IMR-90 (cell line): ENCODE data around the gene MAST3. TPM values are rescaled to one million over a fixed set of nuclear protein-coding genes. Genes with fewer than 3 reads are reported as not detected.

Source experiments
- ATAC-seq: fragments of 200-7000 bp; cut with Tn5 transposase; 2 replicates; pipeline ENCODE4 v1.9.1; 2020; ENCODE audit warnings: low read depth, mild to moderate bottlenecking, moderate library complexity
- BruUV-seq: library from RNA; stranded (reverse); fragments of 400-500 nt; replicated peaks from 2 replicates; lab custom pipeline; 2021; lab: Mats Ljungman, UMichigan
- CTCF ChIA-PET: fragments of 300-600 bp; formaldehyde crosslinking; extraction: SDS; loops from one replicate; lab custom pipeline; 2021; ENCODE audit warnings: antibody characterized with exemption; lab: Yijun Ruan, JAX
- POLR2A ChIA-PET: fragments of 300-600 bp; sonication (Branson Sonifier 250); formaldehyde crosslinking; loops from one replicate; lab custom pipeline; 2022; ENCODE audit warnings: antibody characterized with exemption; ENCODE audit not compliant: unreplicated experiment; lab: Charles Lee
- DNase-seq: peaks from one replicate; pipeline ENCODE4 v3.0.0; 2013
- H2AFZ ChIP-seq: replicated peaks from 2 replicates; pipeline ENCODE3; 2013; ENCODE audit warnings: low read length, mild to moderate bottlenecking; ENCODE audit not compliant: poor library complexity
- H2AK5ac ChIP-seq: 2 replicates; pipeline ENCODE4 v1.6.1; 2013; ENCODE audit warnings: low read depth, low read length, inconsistent platforms
- H2AK9ac ChIP-seq: replicated peaks from 2 replicates; pipeline ENCODE3; 2013; ENCODE audit warnings: mild to moderate bottlenecking, low read depth, low read length, moderate library complexity; ENCODE audit not compliant: poor library complexity
- H2BK120ac ChIP-seq: 2 replicates; pipeline ENCODE4 v1.6.1; 2013; ENCODE audit warnings: low read depth, low read length, inconsistent platforms
- H2BK15ac ChIP-seq: 3 replicates; pipeline ENCODE4 v1.6.1; 2013; ENCODE audit warnings: low read depth, low read length, inconsistent platforms
- H2BK20ac ChIP-seq: 2 replicates; pipeline ENCODE4 v1.6.1; 2013; ENCODE audit warnings: low read depth, mild to moderate bottlenecking, inconsistent platforms, low read length, moderate library complexity
- H2BK5ac ChIP-seq: 2 replicates; pipeline ENCODE4 v1.6.1; 2013; ENCODE audit warnings: mild to moderate bottlenecking, low read depth, low read length, inconsistent platforms; ENCODE audit not compliant: poor library complexity, severe bottlenecking
- H3K14ac ChIP-seq: replicated peaks from 2 replicates; pipeline ENCODE4 v1.6.1; 2013; ENCODE audit warnings: low read depth, low read length, inconsistent platforms
- H3K18ac ChIP-seq: 2 replicates; pipeline ENCODE4 v1.6.1; 2013; ENCODE audit warnings: low read depth, low read length, control low read depth
- H3K23ac ChIP-seq: 2 replicates; pipeline ENCODE4 v1.6.1; 2013; ENCODE audit warnings: low read depth, low read length, inconsistent platforms
- H3K27ac ChIP-seq: 2 replicates; pipeline ENCODE4 v1.5.1; 2013; ENCODE audit warnings: mild to moderate bottlenecking, control low read depth, low read length; ENCODE audit not compliant: insufficient read depth
- H3K27me3 ChIP-seq: 2 replicates; pipeline ENCODE4 v1.6.1; 2013; ENCODE audit warnings: low read length; ENCODE audit not compliant: control insufficient read depth, insufficient read depth
- H3K36me3 ChIP-seq: 2 replicates; pipeline ENCODE4 v1.6.1; 2013; ENCODE audit warnings: low read length, mixed read lengths; ENCODE audit not compliant: control insufficient read depth, insufficient read depth
- H3K4ac ChIP-seq: 2 replicates; pipeline ENCODE4 v1.6.1; 2013; ENCODE audit warnings: low read depth, low read length, inconsistent platforms
- H3K4me1 ChIP-seq: 2 replicates; pipeline ENCODE4 v1.6.1; 2013; ENCODE audit warnings: low read length, mixed read lengths; ENCODE audit not compliant: control insufficient read depth, insufficient read depth
- H3K4me2 ChIP-seq: 2 replicates; pipeline ENCODE4 v1.6.1; 2013; ENCODE audit warnings: low read depth, mild to moderate bottlenecking, control low read depth, low read length, moderate library complexity
- H3K4me3 ChIP-seq: 2 replicates; pipeline ENCODE4 v1.5.1; 2013; ENCODE audit warnings: low read depth, mild to moderate bottlenecking, control low read depth, low read length, moderate library complexity; ENCODE audit not compliant: insufficient read depth
- H3K56ac ChIP-seq: 2 replicates; pipeline ENCODE4 v1.6.1; 2013; ENCODE audit warnings: low read length, inconsistent platforms; ENCODE audit not compliant: insufficient read depth; ENCODE audit errors: extremely low read depth
- H3K79me1 ChIP-seq, 2 experiments: 2 replicates each; pipeline ENCODE4 v1.6.1; 2013; ENCODE audit warnings: low read length in 2 of 2, inconsistent platforms in 1 of 2, low read depth in 1 of 2
- H3K9ac ChIP-seq: 2 replicates; pipeline ENCODE4 v1.6.1; 2013; ENCODE audit warnings: low read depth, low read length, control low read depth
- H3K9me1 ChIP-seq: 2 replicates; pipeline ENCODE4 v1.6.1; 2013; ENCODE audit warnings: low read length, inconsistent platforms; ENCODE audit not compliant: insufficient read depth
- H3K9me3 ChIP-seq: 2 replicates; pipeline ENCODE4 v1.6.1; 2013; ENCODE audit warnings: low read length; ENCODE audit not compliant: control insufficient read depth, insufficient read depth
- H4K20me1 ChIP-seq: 2 replicates; pipeline ENCODE4 v1.6.1; 2013; ENCODE audit warnings: low read length, inconsistent platforms; ENCODE audit not compliant: insufficient read depth
- H4K5ac ChIP-seq: 2 replicates; pipeline ENCODE4 v1.6.1; 2013; ENCODE audit warnings: mild to moderate bottlenecking, low read depth, low read length, control low read depth
- H4K8ac ChIP-seq, 2 experiments: 2 replicates each; pipeline ENCODE4 v1.6.1; 2013; ENCODE audit warnings: low read depth in 2 of 2, low read length in 2 of 2, control low read depth in 1 of 2, inconsistent platforms in 1 of 2
- H4K91ac ChIP-seq: 2 replicates; pipeline ENCODE4 v1.6.1; 2013; ENCODE audit warnings: low read depth, low read length, inconsistent platforms; ENCODE audit not compliant: insufficient read depth
- NFE2L2 ChIP-seq: fragments of 150-350 bp; IDR thresholded peaks from 2 replicates; pipeline ENCODE4 v1.6.1; 2016; ENCODE audit warnings: low read depth, mild to moderate bottlenecking, low read length
- WGBS, 2 experiments: methylation state at CpG; one replicate each; pipeline versions ENCODE4 v1.1.5 to v1.1.7; 2013; ENCODE audit warnings: missing lambda C conversion rate in 2 of 2; ENCODE audit not compliant: insufficient read length in 1 of 2; ENCODE audit errors: extremely low coverage in 2 of 2; 5-methylcytosine and 5-hydroxymethylcytosine counted together
- dilution Hi-C: fragments of 300-500 bp; cut with HindIII; formaldehyde crosslinking; loops from one replicate; pipeline ENCODE4 v1.14.3; 2018; ENCODE audit warnings: low sequenced_read_pairs; ENCODE audit not compliant: unreplicated experiment
- in situ Hi-C: fragments of 300-500 bp; cut with MboI; formaldehyde crosslinking; loops from 3 replicates; pipeline ENCODE4 v1.14.3; 2019; ENCODE audit warnings: low sequenced_read_pairs, inconsistent platforms, mixed read lengths
- intact Hi-C: fragments of 100-400 bp; cut with micrococcal nuclease; formaldehyde crosslinking; loops from 2 replicates; pipeline ENCODE4 v1.10.0; 2022
- polyA plus RNA-seq, 3 experiments: library from polyadenylated mRNA; depleted of rRNA; stranded (reverse); fragments of >200 nt; gene quantifications; 2 replicates each; pipeline ENCODE4 v1.2.3, GENCODE V29; 2012; ENCODE audit warnings: low replicate concordance in 1 of 3
- total RNA-seq: library from RNA; depleted of rRNA; stranded (reverse); fragments of >200 nt; gene quantifications from 2 replicates; pipeline ENCODE4 v1.2.3, GENCODE V29; 2012

The MAST3 gene
- total and polyA plus RNA-seq, 2 of the 4 experiments (the other 2 are of a cell fraction): 1.3 to 4.3 TPM

GRCh38 chr19:18085702-18086457, 11.7 kb upstream of the MAST3 start:
- intact Hi-C loops: no loop called here
- H3K18ac ChIP-seq: no peak overlapping the region

More at GRCh38 chr19:18085702-18086457, 11.7 kb upstream of the MAST3 start:
- H3K79me1 ChIP-seq: no peaks in the 10 kb centered on the region
- H3K27ac ChIP-seq: no peak overlapping the region
- in situ Hi-C loops: no loop called here
- H3K56ac ChIP-seq: no peak overlapping the region
- H2AK5ac ChIP-seq: no peak overlapping the region
- no peaks in the 10 kb centered on the region for H4K20me1 ChIP-seq
- no peaks in the 10 kb centered on the region for H3K9me1 ChIP-seq
- ChIA-PET CTCF (no interaction called here), POLR2A (no interaction called here)
- no peak for DNase-seq
- no peak overlapping the region for H2BK120ac ChIP-seq
- no peak overlapping the region for H2BK20ac ChIP-seq
- dilution Hi-C loops: no loop called here
- no peak overlapping the region for H2AK9ac ChIP-seq
- no peak for ATAC-seq
- no peak overlapping the region for H2BK15ac ChIP-seq
- H3K14ac ChIP-seq: no peak overlapping the region
- H3K4ac ChIP-seq: no peak overlapping the region
- H3K27me3 ChIP-seq: peaks cover 11% of the 10 kb centered on the region
- no peak overlapping the region for H3K4me2 ChIP-seq
- no peaks in the 10 kb centered on the region for H3K9me3 ChIP-seq
- WGBS, 2 experiments: no CpG with 5 or more reads among the region's 8 CpGs
- TF ChIP-seq NFE2L2: no peak
- no peak overlapping the region for H4K8ac ChIP-seq
- no peak overlapping the region for H4K91ac ChIP-seq
- no peak overlapping the region for H3K9ac ChIP-seq
- no peaks in the 10 kb centered on the region for H3K36me3 ChIP-seq
- H2BK5ac ChIP-seq: no peak overlapping the region
- no peak overlapping the region for H3K4me3 ChIP-seq
- no peak overlapping the region for H2AFZ ChIP-seq
- H3K4me1 ChIP-seq: no peaks in the 10 kb centered on the region
- no TSS peak for BruUV-seq
- H3K23ac ChIP-seq: no peak overlapping the region
- H4K5ac ChIP-seq: no peak overlapping the region
